PC-9 (cell line): Measurements from ENCODE around the gene PDXDC1. TPM values are rescaled to one million over a fixed set of nuclear protein-coding genes. Genes with fewer than 3 reads are reported as not detected.
"Not testable (repeated sequence)": the region's sequence is repeated elsewhere in the genome, so short reads cannot be mapped to it uniquely, and the experiment has no call there.

Source experiments
- BruUV-seq: library from RNA; stranded (reverse); fragments of 400-500 nt; replicated peaks from 2 replicates; lab custom pipeline; 2021; lab: Mats Ljungman, UMichigan
- CTCF ChIA-PET: fragments of 300-600 bp; sonication (Branson Sonifier 250); formaldehyde crosslinking; loops from one replicate; lab custom pipeline; 2022; ENCODE audit warnings: antibody characterized with exemption; lab: Charles Lee
- POLR2A ChIA-PET: fragments of 300-600 bp; sonication (Branson Sonifier 250); formaldehyde crosslinking; loops from one replicate; lab custom pipeline; 2022; ENCODE audit warnings: antibody characterized with exemption; ENCODE audit not compliant: unreplicated experiment; lab: Charles Lee
- DNase-seq, 2 experiments: peaks; one replicate each; pipeline versions ENCODE4 v3.0.0 to v3.0.0-alpha.2; 2015 to 2022; ENCODE audit warnings: mixed read lengths in 1 of 2
- H2AFZ ChIP-seq: fragments of 200-600 bp; sonication (generic); 2 replicates; pipeline ENCODE4 v1.8.1; 2017; ENCODE audit warnings: antibody characterized with exemption
- H3F3A ChIP-seq: fragments of 200-600 bp; sonication (generic); 2 replicates; pipeline ENCODE4 v1.8.1; 2017; ENCODE audit warnings: antibody characterized with exemption, mild to moderate bottlenecking, low read depth; ENCODE audit not compliant: insufficient read depth
- H3K27ac ChIP-seq: fragments of 200-600 bp; sonication (generic); 2 replicates; pipeline ENCODE4 v1.6.1; 2016; ENCODE audit warnings: mixed run types
- H3K27me3 ChIP-seq: fragments of 200-600 bp; sonication (generic); 2 replicates; pipeline ENCODE4 v1.6.1; 2016; ENCODE audit warnings: low read depth, mixed run types; ENCODE audit not compliant: insufficient read depth
- H3K36me3 ChIP-seq: fragments of 200-600 bp; sonication (generic); 2 replicates; pipeline ENCODE4 v1.6.1; 2016; ENCODE audit warnings: low read depth, mixed run types
- H3K4me1 ChIP-seq: fragments of 200-600 bp; sonication (generic); replicated peaks from 2 replicates; pipeline ENCODE4 v1.6.1; 2016; ENCODE audit warnings: mixed run types; ENCODE audit not compliant: insufficient read depth
- H3K4me2 ChIP-seq: fragments of 200-600 bp; sonication (generic); 2 replicates; pipeline ENCODE4 v1.6.1; 2017; ENCODE audit warnings: mixed run types
- H3K4me3 ChIP-seq: fragments of 200-600 bp; sonication (generic); 2 replicates; pipeline ENCODE4 v1.6.1; 2016; ENCODE audit warnings: mixed run types
- H3K79me2 ChIP-seq: fragments of 200-600 bp; sonication (generic); 2 replicates; pipeline ENCODE4 v1.6.1; 2017; ENCODE audit warnings: low read depth, mixed run types
- H3K9me2 ChIP-seq: fragments of 200-600 bp; sonication (generic); 2 replicates; pipeline ENCODE4 v1.8.1; 2017; ENCODE audit warnings: mild to moderate bottlenecking; ENCODE audit not compliant: insufficient read depth
- H3K9me3 ChIP-seq: fragments of 200-600 bp; sonication (generic); 2 replicates; pipeline ENCODE4 v1.8.1; 2016; ENCODE audit warnings: low read depth; ENCODE audit not compliant: insufficient read depth
- H4K20me1 ChIP-seq: fragments of 200-600 bp; sonication (generic); 2 replicates; pipeline ENCODE4 v1.8.1; 2017; ENCODE audit not compliant: insufficient read depth
- EZH2 ChIP-seq: fragments of 200-600 bp; sonication (generic); IDR thresholded peaks from 2 replicates; pipeline ENCODE4 v1.8.0; 2017; ENCODE audit warnings: antibody characterized with exemption, low read depth
- intact Hi-C: fragments of 100-400 bp; cut with micrococcal nuclease; formaldehyde crosslinking; loops from one replicate; pipeline ENCODE4 v1.10.0; 2022; ENCODE audit not compliant: unreplicated experiment
- total RNA-seq: library from RNA; stranded (reverse); gene quantifications from 2 replicates; pipeline ENCODE4 v1.2.3, GENCODE V29; 2021
- TF ChIP-seq, protein P1 (sequence below): fragments of 200-600 bp; sonication (generic); conservative IDR thresholded peaks from 2 replicates; pipeline ENCODE4 v1.6.1; 2017; ENCODE audit warnings: mixed run types, antibody characterized with exemption, mild to moderate bottlenecking, moderate library complexity

PDXDC1 gene
- total RNA-seq, 1 experiment from 2014 or later = 120 TPM

DNA sequence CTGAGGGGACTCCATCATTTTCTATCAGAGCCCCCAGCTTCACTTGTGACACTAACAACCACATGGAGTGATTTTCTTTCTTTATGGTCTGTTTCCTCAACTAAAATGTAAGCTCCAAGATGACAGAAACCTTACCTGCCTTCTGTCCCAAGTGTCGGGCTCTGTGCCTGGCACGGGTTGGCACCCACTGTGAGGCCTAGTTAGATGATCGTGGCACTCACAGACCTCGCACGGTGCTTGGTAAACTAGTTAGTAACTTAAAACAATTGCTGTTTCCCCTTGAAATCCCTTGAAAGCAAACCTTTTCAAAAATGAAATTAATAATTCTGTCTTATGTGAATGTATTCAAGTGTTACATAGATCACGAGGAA lies 53.5 kb downstream of the PDXDC1 start:
- H3K27ac ChIP-seq, H3K79me2 ChIP-seq, CTCF ChIA-PET, H3K27me3 ChIP-seq, POLR2A ChIA-PET, H3K4me1 ChIP-seq, DNase-seq, H3K9me2 ChIP-seq, BruUV-seq, H3K4me2 ChIP-seq, H3K4me3 ChIP-seq, H3K9me3 ChIP-seq, H4K20me1 ChIP-seq, intact Hi-C loops, H2AFZ ChIP-seq, H3F3A ChIP-seq: not testable (repeated sequence)
- H3K36me3 ChIP-seq = peaks cover 18% of the 10 kb centered on the region; the same call in 1 of the 2 replicates

DNA sequence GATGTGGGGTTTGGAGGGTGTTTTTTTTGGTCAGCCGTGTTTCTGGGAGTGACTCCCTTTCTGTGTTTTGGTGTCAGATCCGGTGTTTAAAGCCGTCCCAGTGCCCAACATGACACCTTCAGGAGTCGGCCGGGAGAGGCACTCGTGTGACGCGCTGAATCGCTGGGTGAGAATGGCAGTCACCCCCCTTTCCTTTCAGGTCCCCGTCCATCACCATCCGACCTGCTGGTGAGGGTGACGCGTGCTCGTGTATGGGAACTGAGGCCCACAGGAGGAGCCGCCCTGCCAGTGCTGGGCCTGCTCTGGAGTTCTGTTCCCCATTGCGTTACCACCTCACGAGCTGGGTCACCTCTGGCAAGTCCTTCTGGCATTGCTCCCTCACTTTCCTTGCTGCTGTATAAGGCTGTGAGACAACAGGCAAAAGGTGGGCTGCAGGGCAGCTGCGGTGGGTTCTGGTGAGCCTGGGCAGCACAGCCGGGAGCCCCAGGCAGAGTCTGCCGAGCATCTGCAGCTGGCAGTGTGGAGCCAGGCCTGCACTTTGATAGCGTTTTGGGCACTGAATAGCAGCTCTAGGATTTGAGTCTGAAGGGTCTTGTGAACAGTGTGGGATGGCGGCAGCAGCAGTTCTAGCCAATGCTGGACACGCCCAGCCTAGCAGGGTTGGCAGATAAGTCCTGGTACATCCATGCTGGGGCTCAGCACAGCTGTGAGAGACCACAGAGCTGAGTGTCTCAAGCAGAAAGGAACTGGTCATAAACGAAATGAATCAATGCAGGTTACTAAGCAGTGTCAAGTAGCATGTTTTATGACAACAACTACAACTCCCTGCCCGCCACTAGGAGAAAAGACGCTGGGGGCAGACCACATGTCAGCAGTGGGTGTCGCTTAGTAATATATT lies 54.2 kb downstream of the PDXDC1 start:
- intact Hi-C loops, BruUV-seq, H3K4me3 ChIP-seq, H3K4me1 ChIP-seq, POLR2A ChIA-PET, H3K27ac ChIP-seq, H2AFZ ChIP-seq, H3K79me2 ChIP-seq, H3K27me3 ChIP-seq, DNase-seq, H3K9me2 ChIP-seq, H3K4me2 ChIP-seq, H3F3A ChIP-seq, CTCF ChIA-PET, H3K9me3 ChIP-seq, H4K20me1 ChIP-seq: not testable (repeated sequence)
- H3K36me3 ChIP-seq = peaks cover 25% of the 10 kb centered on the region; the same call in 1 of the 2 replicates

DNA sequence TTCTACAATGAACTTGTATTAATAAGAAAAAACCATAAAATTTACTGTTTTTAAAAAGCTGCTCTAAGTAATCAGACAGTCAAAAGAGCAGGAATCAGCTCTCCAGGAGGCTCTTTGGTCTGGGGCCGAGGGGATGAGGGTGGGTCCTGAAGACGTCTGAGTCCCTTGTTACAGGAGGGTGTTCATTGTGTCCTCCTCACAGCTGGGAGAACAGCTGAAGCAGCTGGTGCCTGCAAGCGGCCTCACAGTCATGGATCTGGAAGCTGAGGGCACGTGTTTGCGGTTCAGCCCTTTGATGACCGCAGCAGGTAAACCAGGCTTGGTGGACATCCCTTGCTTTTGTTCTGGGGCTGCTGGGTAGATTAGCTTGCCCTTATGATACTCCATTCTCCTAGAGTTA lies 54.9 kb downstream of the PDXDC1 start:
- H3K9me2 ChIP-seq, H3F3A ChIP-seq, H3K4me2 ChIP-seq, H3K4me1 ChIP-seq, H4K20me1 ChIP-seq, BruUV-seq, CTCF ChIA-PET, H2AFZ ChIP-seq, H3K79me2 ChIP-seq, POLR2A ChIA-PET, H3K27ac ChIP-seq, H3K27me3 ChIP-seq, intact Hi-C loops, H3K9me3 ChIP-seq, DNase-seq, H3K4me3 ChIP-seq: not testable (repeated sequence)
- peaks cover 25% of the 10 kb centered on the region; the same call in 1 of the 2 replicates for H3K36me3 ChIP-seq

DNA sequence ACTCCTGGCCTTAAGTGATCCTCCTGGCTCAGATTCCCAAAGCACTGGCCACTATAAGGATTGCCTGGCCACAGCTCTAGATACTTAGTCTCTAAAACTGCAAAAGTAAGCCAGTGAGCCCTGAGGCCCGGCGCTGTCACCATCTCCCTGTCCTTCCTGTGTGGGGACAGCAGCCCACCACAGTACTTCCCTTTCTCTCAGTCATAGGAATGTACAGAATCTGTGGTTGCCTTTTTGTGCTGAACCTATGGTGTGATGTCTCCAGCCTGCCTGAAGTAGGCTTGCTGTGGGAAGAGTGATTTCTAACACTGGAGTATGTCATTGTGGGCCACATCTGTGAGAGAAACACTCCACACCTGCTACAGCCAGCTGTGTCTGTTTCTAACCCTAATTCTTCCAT lies 56.4 kb downstream of the PDXDC1 start:
- H3K4me3 ChIP-seq = no peak overlapping the region
- ChIA-PET CTCF (interaction anchor here (0.6 kb wide), 1 partner anchor 428 kb away, joined by 3 read pairs; no protein-coding TSS in a partner anchor), POLR2A (no interaction called here)
- no peaks in the 10 kb centered on the region for H4K20me1 ChIP-seq
- no peak for DNase-seq
- H3K4me2 ChIP-seq = no peak overlapping the region
- no peaks in the 10 kb centered on the region for H3K9me3 ChIP-seq
- H3K27ac ChIP-seq = no peak overlapping the region
- 0 out of 2 replicates have a peak, but pooled peaks cover 3% of the 10 kb centered on the region for H3F3A ChIP-seq
- no peaks in the 10 kb centered on the region for H3K9me2 ChIP-seq
- H3K27me3 ChIP-seq = no peaks in the 10 kb centered on the region
- no TSS peak for BruUV-seq
- intact Hi-C loops = no loop called here
- no peak overlapping the region for H2AFZ ChIP-seq
- no peaks in the 10 kb centered on the region for H3K4me1 ChIP-seq
- TF ChIP-seq EZH2 = no peak
- TF ChIP-seq, protein P1, sequence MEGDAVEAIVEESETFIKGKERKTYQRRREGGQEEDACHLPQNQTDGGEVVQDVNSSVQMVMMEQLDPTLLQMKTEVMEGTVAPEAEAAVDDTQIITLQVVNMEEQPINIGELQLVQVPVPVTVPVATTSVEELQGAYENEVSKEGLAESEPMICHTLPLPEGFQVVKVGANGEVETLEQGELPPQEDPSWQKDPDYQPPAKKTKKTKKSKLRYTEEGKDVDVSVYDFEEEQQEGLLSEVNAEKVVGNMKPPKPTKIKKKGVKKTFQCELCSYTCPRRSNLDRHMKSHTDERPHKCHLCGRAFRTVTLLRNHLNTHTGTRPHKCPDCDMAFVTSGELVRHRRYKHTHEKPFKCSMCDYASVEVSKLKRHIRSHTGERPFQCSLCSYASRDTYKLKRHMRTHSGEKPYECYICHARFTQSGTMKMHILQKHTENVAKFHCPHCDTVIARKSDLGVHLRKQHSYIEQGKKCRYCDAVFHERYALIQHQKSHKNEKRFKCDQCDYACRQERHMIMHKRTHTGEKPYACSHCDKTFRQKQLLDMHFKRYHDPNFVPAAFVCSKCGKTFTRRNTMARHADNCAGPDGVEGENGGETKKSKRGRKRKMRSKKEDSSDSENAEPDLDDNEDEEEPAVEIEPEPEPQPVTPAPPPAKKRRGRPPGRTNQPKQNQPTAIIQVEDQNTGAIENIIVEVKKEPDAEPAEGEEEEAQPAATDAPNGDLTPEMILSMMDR = no peak
- peaks cover 25% of the 10 kb centered on the region; the same call in 1 of the 2 replicates for H3K36me3 ChIP-seq
- H3K79me2 ChIP-seq = no peaks in the 10 kb centered on the region
